H1 (cell line): ENCODE measurements around the gene PDLIM4. TPM values are rescaled to one million over a fixed set of nuclear protein-coding genes. Genes with fewer than 3 reads are reported as not detected.

Experiments used
- CBX8 ChIP-seq: fragments of 300-800, 300-1000 bp; sonication (generic); IDR thresholded peaks from 2 replicates; pipeline ENCODE4 v1.7.1; 2016; ENCODE audit warnings: low read depth, low read length, borderline replicate concordance
- CEBPB ChIP-seq: IDR thresholded peaks from 2 replicates; pipeline ENCODE4 v1.6.1; 2012; ENCODE audit warnings: low read depth, low read length
- EP300 ChIP-seq, 2 experiments: IDR thresholded peaks; 1 replicate in 1 of 2; 2 replicates in 1 of 2; pipeline ENCODE4 v1.6.1; 2011 to 2012; ENCODE audit warnings: low read depth in 2 of 2, low read length in 2 of 2, mild to moderate bottlenecking in 2 of 2, borderline replicate concordance in 1 of 2, inconsistent platforms in 1 of 2, moderate library complexity in 1 of 2
- POLR2A ChIP-seq, 2 experiments: IDR thresholded peaks; 1 replicate in 1 of 2; 2 replicates in 1 of 2; pipeline ENCODE4 v1.6.1; 2011; ENCODE audit warnings: low read depth in 2 of 2, low read length in 2 of 2, mild to moderate bottlenecking in 2 of 2; ENCODE audit errors: control extremely low read depth in 1 of 2
- RNF2 ChIP-seq: fragments of 200-900, 300-1000 bp; sonication (generic); IDR thresholded peaks from 2 replicates; pipeline ENCODE4 v1.7.1; 2016; ENCODE audit warnings: borderline replicate concordance, low read depth, mild to moderate bottlenecking, antibody characterized with exemption, low read length; ENCODE audit not compliant: poor library complexity, severe bottlenecking; ENCODE audit errors: missing control alignments
- SUZ12 ChIP-seq: fragments of 200-600 bp; sonication (generic); IDR thresholded peaks from 2 replicates; pipeline ENCODE4 v1.6.1; 2012; ENCODE audit warnings: mild to moderate bottlenecking, inconsistent platforms, low read length, moderate library complexity, mixed read lengths
- polyA plus RNA-seq, 7 experiments: library from polyadenylated mRNA; depleted of rRNA in 3 of 7; stranded (reverse) in 5 of 7; unstranded in 2 of 7; fragments of >200 nt in 5 of 7; fragments of 200-250 nt in 2 of 7; gene quantifications; 1 replicate in 5 of 7; 2 replicates in 1 of 7; 4 replicates in 1 of 7; pipeline versions ENCODE4 v1.2.1 to v1.2.3, GENCODE V29; 2011 to 2013; ENCODE audit warnings: missing spikeins in 2 of 7, mixed read lengths in 2 of 7
- total RNA-seq: library from RNA; stranded (reverse); fragmentation: NEBNext Ultra II Directional; extraction: Animal tissue kit (Norgen Biotek cat#: 25700); gene quantifications from 2 replicates; pipeline ENCODE4 v1.2.1, GENCODE V29; 2021
- TF ChIP-seq, protein P1 (sequence below): fragments of 300-600 bp; sonication (generic); IDR thresholded peaks from 2 replicates; pipeline ENCODE4 v1.7.1; 2012; ENCODE audit warnings: low read length, moderate library complexity, mild to moderate bottlenecking, inconsistent platforms; ENCODE audit not compliant: insufficient replicate concordance
- TF ChIP-seq, protein P2 (sequence below): IDR thresholded peaks from 2 replicates; pipeline ENCODE4 v1.6.1; 2012; ENCODE audit warnings: inconsistent platforms

PDLIM4 gene
- total and polyA plus RNA-seq, 2 of the 8 experiments (the other 6 are each of a cell fraction or from before 2014, with no cell fraction given), result 10.7 to 29.1 TPM

DNA sequence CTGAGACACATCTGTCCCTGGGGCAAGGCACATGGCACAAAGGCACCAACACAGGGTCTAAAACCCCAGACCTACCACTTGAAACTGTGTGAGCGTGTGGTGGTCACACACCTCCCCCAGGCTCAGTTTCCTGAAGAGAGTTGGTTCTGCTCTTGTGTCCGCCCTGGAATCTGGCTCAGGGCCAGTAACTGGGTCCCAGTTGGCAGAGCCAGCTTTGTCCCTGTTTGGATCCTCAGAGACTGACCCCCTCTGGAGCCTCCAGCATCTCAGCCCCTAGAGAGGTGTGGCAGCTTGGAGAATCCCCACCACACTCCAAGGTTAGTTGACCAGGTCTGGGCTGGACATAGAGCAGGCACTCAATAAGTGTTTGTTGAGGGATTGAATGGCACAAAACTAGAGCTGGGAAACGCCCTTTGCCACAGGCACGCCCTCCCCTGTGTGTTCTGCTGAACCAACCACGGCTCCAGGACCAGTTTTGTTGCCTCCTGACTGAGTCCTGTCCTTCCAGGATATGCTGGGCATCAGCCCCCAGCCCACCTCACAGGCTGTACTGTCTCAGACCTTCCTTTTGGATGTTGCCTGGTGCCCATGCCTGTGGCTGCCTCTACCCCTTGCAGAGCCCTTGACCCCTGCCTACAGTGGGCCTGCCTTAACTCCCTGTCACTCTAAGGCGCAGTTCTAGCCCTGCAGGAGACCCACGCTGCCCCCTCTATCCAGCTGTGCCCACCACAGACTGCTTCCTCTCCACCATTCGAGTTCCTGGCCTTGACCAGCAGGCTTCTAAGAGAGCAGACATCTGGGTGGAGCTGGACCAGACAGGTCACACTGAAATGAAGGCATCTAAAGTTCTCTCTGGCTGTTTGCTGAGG lies 3.8 kb upstream of the PDLIM4 start (continued):
- TF ChIP-seq, protein P1, sequence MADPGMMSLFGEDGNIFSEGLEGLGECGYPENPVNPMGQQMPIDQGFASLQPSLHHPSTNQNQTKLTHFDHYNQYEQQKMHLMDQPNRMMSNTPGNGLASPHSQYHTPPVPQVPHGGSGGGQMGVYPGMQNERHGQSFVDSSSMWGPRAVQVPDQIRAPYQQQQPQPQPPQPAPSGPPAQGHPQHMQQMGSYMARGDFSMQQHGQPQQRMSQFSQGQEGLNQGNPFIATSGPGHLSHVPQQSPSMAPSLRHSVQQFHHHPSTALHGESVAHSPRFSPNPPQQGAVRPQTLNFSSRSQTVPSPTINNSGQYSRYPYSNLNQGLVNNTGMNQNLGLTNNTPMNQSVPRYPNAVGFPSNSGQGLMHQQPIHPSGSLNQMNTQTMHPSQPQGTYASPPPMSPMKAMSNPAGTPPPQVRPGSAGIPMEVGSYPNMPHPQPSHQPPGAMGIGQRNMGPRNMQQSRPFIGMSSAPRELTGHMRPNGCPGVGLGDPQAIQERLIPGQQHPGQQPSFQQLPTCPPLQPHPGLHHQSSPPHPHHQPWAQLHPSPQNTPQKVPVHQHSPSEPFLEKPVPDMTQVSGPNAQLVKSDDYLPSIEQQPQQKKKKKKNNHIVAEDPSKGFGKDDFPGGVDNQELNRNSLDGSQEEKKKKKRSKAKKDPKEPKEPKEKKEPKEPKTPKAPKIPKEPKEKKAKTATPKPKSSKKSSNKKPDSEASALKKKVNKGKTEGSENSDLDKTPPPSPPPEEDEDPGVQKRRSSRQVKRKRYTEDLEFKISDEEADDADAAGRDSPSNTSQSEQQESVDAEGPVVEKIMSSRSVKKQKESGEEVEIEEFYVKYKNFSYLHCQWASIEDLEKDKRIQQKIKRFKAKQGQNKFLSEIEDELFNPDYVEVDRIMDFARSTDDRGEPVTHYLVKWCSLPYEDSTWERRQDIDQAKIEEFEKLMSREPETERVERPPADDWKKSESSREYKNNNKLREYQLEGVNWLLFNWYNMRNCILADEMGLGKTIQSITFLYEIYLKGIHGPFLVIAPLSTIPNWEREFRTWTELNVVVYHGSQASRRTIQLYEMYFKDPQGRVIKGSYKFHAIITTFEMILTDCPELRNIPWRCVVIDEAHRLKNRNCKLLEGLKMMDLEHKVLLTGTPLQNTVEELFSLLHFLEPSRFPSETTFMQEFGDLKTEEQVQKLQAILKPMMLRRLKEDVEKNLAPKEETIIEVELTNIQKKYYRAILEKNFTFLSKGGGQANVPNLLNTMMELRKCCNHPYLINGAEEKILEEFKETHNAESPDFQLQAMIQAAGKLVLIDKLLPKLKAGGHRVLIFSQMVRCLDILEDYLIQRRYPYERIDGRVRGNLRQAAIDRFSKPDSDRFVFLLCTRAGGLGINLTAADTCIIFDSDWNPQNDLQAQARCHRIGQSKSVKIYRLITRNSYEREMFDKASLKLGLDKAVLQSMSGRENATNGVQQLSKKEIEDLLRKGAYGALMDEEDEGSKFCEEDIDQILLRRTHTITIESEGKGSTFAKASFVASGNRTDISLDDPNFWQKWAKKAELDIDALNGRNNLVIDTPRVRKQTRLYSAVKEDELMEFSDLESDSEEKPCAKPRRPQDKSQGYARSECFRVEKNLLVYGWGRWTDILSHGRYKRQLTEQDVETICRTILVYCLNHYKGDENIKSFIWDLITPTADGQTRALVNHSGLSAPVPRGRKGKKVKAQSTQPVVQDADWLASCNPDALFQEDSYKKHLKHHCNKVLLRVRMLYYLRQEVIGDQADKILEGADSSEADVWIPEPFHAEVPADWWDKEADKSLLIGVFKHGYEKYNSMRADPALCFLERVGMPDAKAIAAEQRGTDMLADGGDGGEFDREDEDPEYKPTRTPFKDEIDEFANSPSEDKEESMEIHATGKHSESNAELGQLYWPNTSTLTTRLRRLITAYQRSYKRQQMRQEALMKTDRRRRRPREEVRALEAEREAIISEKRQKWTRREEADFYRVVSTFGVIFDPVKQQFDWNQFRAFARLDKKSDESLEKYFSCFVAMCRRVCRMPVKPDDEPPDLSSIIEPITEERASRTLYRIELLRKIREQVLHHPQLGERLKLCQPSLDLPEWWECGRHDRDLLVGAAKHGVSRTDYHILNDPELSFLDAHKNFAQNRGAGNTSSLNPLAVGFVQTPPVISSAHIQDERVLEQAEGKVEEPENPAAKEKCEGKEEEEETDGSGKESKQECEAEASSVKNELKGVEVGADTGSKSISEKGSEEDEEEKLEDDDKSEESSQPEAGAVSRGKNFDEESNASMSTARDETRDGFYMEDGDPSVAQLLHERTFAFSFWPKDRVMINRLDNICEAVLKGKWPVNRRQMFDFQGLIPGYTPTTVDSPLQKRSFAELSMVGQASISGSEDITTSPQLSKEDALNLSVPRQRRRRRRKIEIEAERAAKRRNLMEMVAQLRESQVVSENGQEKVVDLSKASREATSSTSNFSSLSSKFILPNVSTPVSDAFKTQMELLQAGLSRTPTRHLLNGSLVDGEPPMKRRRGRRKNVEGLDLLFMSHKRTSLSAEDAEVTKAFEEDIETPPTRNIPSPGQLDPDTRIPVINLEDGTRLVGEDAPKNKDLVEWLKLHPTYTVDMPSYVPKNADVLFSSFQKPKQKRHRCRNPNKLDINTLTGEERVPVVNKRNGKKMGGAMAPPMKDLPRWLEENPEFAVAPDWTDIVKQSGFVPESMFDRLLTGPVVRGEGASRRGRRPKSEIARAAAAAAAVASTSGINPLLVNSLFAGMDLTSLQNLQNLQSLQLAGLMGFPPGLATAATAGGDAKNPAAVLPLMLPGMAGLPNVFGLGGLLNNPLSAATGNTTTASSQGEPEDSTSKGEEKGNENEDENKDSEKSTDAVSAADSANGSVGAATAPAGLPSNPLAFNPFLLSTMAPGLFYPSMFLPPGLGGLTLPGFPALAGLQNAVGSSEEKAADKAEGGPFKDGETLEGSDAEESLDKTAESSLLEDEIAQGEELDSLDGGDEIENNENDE, result no peak
- TF ChIP-seq RNF2 (no peak), CBX8 (no peak), POLR2A (IDR thresholded peaks at IDR 0.05; ENCODE audit: control extremely low read depth in 1 of 2, low read depth in 2 of 2, low read length in 2 of 2) (no peak), SUZ12 (no peak), EP300 (IDR thresholded peaks at IDR 0.05; ENCODE audit: borderline replicate concordance in 1 of 2, low read depth in 2 of 2, low read length in 2 of 2) (no peak), CEBPB (no peak)
- TF ChIP-seq, protein P2, sequence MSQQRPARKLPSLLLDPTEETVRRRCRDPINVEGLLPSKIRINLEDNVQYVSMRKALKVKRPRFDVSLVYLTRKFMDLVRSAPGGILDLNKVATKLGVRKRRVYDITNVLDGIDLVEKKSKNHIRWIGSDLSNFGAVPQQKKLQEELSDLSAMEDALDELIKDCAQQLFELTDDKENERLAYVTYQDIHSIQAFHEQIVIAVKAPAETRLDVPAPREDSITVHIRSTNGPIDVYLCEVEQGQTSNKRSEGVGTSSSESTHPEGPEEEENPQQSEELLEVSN, result no peak
